ENCODE measurements around the gene AADACL4. TPM values are rescaled to one million over a fixed set of nuclear protein-coding genes. Genes with fewer than 3 reads are reported as not detected.

Gene AADACL4
- total RNA-seq, 1 donor from 2014 or later, result not detected

DNA sequence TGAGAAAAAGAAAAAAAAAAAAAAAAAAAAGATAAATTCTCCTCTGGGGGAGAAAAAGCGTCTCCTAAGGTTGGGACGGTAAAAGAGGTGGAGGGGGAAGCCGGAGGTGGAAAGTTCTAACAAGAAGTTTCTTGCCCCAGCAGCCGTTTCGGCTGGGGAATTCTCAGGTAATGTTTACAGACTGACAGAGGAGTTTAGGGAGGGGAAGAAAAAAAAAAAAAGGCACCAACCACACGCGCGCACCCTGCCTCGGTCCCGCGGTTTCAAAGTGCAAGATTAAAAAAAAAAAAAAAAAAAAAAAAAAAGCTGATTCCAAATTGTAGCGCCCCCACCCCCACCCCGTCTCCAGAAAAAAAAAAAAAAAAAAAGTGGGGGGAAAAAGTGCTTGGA lies 26.4 kb upstream of the AADACL4 start:
- peaks cover 3% of the 10 kb centered on the region for H3K27me3 ChIP-seq (ENCODE audit: insufficient read depth, low read length)
- peaks cover 27% of the 10 kb centered on the region for H3K4me1 Mint-ChIP-seq (ENCODE audit: low read depth, unreplicated experiment)
- DNase-seq (ENCODE audit: low read depth) (no peak), FAIRE-seq (no peak)
- H3K27ac ChIP-seq (ENCODE audit: low read depth, low read length), result peak overlapping the region; percentile 68
- H2AFZ ChIP-seq (ENCODE audit: low read depth, low read length), result no peak overlapping the region
- H3K4me3 ChIP-seq (ENCODE audit: insufficient read depth, low read depth, low read length), result peak overlapping the region; percentile 74
- no peaks in the 10 kb centered on the region for H3K9me3 Mint-ChIP-seq (ENCODE audit: unreplicated experiment)
- peaks cover 48% of the 10 kb centered on the region for H3K79me2 ChIP-seq (ENCODE audit: insufficient read depth, low read length)
- H3K4me3 Mint-ChIP-seq (ENCODE audit: unreplicated experiment), result peak overlapping the region; percentile 95
- peaks cover 39% of the 10 kb centered on the region for H3K4me1 ChIP-seq (ENCODE audit: insufficient read depth, low read length)
- peaks cover 18% of the 10 kb centered on the region for H3K27me3 Mint-ChIP-seq (ENCODE audit: low read depth, unreplicated experiment)
- H3K36me3 Mint-ChIP-seq (ENCODE audit: low read depth, unreplicated experiment), result no peaks in the 10 kb centered on the region
- TF ChIP-seq, protein P1, sequence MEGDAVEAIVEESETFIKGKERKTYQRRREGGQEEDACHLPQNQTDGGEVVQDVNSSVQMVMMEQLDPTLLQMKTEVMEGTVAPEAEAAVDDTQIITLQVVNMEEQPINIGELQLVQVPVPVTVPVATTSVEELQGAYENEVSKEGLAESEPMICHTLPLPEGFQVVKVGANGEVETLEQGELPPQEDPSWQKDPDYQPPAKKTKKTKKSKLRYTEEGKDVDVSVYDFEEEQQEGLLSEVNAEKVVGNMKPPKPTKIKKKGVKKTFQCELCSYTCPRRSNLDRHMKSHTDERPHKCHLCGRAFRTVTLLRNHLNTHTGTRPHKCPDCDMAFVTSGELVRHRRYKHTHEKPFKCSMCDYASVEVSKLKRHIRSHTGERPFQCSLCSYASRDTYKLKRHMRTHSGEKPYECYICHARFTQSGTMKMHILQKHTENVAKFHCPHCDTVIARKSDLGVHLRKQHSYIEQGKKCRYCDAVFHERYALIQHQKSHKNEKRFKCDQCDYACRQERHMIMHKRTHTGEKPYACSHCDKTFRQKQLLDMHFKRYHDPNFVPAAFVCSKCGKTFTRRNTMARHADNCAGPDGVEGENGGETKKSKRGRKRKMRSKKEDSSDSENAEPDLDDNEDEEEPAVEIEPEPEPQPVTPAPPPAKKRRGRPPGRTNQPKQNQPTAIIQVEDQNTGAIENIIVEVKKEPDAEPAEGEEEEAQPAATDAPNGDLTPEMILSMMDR (IDR thresholded peaks at IDR 0.05; ENCODE audit: insufficient read depth, low read depth, low read length), result no peak
- TF ChIP-seq EZH2 (IDR thresholded peaks at IDR 0.05; ENCODE audit: insufficient read depth, low read length), result no peak
- H3K9me3 ChIP-seq (ENCODE audit: insufficient read depth, low read depth, low read length), result no peaks in the 10 kb centered on the region
- peak overlapping the region; percentile 87 for H3K9ac ChIP-seq (ENCODE audit: low read length)
- H3K4me2 ChIP-seq (ENCODE audit: low read length), result peak overlapping the region; percentile 95
- peaks cover 27% of the 10 kb centered on the region for H4K20me1 ChIP-seq (ENCODE audit: insufficient read depth, low read length)
- no peak overlapping the region for H3K27ac Mint-ChIP-seq (ENCODE audit: unreplicated experiment)
- H3K36me3 ChIP-seq (ENCODE audit: insufficient read depth, low read length), result no peaks in the 10 kb centered on the region

DNA sequence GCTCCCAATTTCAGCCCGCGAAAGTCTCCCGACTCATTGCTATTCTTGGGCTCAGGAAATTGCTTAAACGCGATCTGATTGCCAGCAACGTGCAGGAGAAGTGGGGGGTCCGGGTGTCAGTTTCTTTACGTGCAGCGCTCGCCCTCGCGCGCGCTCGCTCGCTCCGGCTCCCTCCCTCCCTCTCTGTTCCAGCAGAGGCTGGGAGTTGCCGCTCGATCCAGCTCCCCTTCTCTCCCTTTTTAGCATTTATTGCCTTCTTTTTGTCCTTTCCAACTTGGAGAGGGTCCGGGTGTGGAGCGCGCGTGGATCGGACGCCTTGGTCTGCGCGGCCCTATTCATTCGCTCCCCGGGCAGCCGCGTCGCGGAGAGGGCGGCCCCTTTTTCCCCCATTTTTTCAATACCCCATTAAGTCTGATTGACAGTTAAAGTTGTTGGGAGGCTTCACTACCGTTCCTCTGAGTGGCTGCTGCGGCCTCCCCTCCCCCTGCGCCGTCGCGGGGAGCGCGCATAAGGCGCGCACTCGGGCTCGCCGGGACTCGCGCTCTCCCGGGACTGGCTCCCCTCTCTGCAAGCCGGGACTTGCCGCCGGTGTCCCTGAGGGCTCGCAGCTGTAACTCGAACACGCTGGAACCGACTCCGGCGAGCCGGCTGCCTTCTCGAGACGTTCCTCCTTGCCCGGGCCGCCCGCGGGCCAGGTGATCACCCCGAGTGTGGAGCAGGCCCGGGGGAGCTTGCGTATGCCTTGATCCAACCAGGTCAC lies 25.8 kb upstream of the AADACL4 start, which contains the start of gene DHRS3:
Gene DHRS3 (minus strand): TSS at position 310 of the 760 bp plus-strand sequence. CDS start 862 bp downstream, outside the sequence.
- H3K9me3 Mint-ChIP-seq (ENCODE audit: unreplicated experiment), result no peaks in the 10 kb centered on the region
- Histone ChIP-seq H3K36me3 (ENCODE audit: insufficient read depth, low read length) (no peaks in the 10 kb centered on the region), H3K9me3 (ENCODE audit: insufficient read depth, low read depth, low read length) (no peaks in the 10 kb centered on the region), H3K4me1 (ENCODE audit: insufficient read depth, low read length) (peaks cover 39% of the 10 kb centered on the region), H3K27me3 (ENCODE audit: insufficient read depth, low read length) (peaks cover 5% of the 10 kb centered on the region), H4K20me1 (ENCODE audit: insufficient read depth, low read length) (peaks cover 23% of the 10 kb centered on the region), H3K27ac (ENCODE audit: low read depth, low read length) (peak within 1 kb of the TSS; percentile 68), H3K4me2 (ENCODE audit: low read length) (peak within 1 kb of the TSS; percentile 95), H3K79me2 (ENCODE audit: insufficient read depth, low read length) (peaks cover 44% of the 10 kb centered on the region), H3K9ac (ENCODE audit: low read length) (peak within 1 kb of the TSS; percentile 87), H2AFZ (ENCODE audit: low read depth, low read length) (peak within 1 kb of the TSS; percentile 67), H3K4me3 (ENCODE audit: insufficient read depth, low read depth, low read length) (peak within 1 kb of the TSS; percentile 74)
- H3K4me1 Mint-ChIP-seq (ENCODE audit: low read depth, unreplicated experiment), result peaks cover 27% of the 10 kb centered on the region
- FAIRE-seq, result no peak
- no peak for TF ChIP-seq EZH2 (IDR thresholded peaks at IDR 0.05; ENCODE audit: insufficient read depth, low read length)
- TF ChIP-seq, protein P1 (IDR thresholded peaks at IDR 0.05; ENCODE audit: insufficient read depth, low read depth, low read length), result no peak
- no peaks in the 10 kb centered on the region for H3K36me3 Mint-ChIP-seq (ENCODE audit: low read depth, unreplicated experiment)
- peak; percentile 76 for DNase-seq (ENCODE audit: low read depth)
- H3K4me3 Mint-ChIP-seq (ENCODE audit: unreplicated experiment), result peak within 1 kb of the TSS; percentile 95
- peak within 1 kb of the TSS; percentile 87 for H3K27ac Mint-ChIP-seq (ENCODE audit: unreplicated experiment)
- peaks cover 23% of the 10 kb centered on the region for H3K27me3 Mint-ChIP-seq (ENCODE audit: low read depth, unreplicated experiment)

DNA sequence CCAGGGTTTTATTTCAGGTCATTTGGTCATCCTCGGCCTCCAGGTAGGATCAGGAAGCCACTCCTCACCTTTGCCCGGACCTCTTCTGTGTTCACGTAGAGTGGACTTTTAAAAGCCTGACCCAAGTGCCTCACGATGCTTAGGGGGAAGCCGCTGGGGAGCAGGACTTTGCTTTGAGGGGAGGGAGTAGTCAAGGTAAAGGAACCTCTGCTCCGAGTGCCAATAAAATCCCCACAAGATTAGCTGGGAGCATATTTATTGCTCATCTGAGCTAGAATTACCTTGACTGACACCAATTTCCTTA lies 25.3 kb upstream of the AADACL4 start:
- peak overlapping the region; percentile 68 for H3K27ac ChIP-seq (ENCODE audit: low read depth, low read length)
- H3K9ac ChIP-seq (ENCODE audit: low read length), result peak overlapping the region; percentile 87
- H3K9me3 ChIP-seq (ENCODE audit: insufficient read depth, low read depth, low read length), result no peaks in the 10 kb centered on the region
- FAIRE-seq (no peak), DNase-seq (ENCODE audit: low read depth) (no peak)
- Mint-ChIP-seq H3K36me3 (ENCODE audit: low read depth, unreplicated experiment) (no peaks in the 10 kb centered on the region), H3K27ac (ENCODE audit: unreplicated experiment) (peak overlapping the region; percentile 87), H3K4me1 (ENCODE audit: low read depth, unreplicated experiment) (peaks cover 27% of the 10 kb centered on the region), H3K9me3 (ENCODE audit: unreplicated experiment) (no peaks in the 10 kb centered on the region), H3K27me3 (ENCODE audit: low read depth, unreplicated experiment) (peaks cover 25% of the 10 kb centered on the region), H3K4me3 (ENCODE audit: unreplicated experiment) (peak overlapping the region; percentile 95)
- H4K20me1 ChIP-seq (ENCODE audit: insufficient read depth, low read length), result peaks cover 17% of the 10 kb centered on the region
- peak overlapping the region; percentile 95 for H3K4me2 ChIP-seq (ENCODE audit: low read length)
- peak overlapping the region; percentile 74 for H3K4me3 ChIP-seq (ENCODE audit: insufficient read depth, low read depth, low read length)
- peaks cover 5% of the 10 kb centered on the region for H3K27me3 ChIP-seq (ENCODE audit: insufficient read depth, low read length)
- peaks cover 36% of the 10 kb centered on the region for H3K4me1 ChIP-seq (ENCODE audit: insufficient read depth, low read length)
- peaks cover 39% of the 10 kb centered on the region for H3K79me2 ChIP-seq (ENCODE audit: insufficient read depth, low read length)
- TF ChIP-seq, protein P1 (IDR thresholded peaks at IDR 0.05; ENCODE audit: insufficient read depth, low read depth, low read length), result no peak
- TF ChIP-seq EZH2 (IDR thresholded peaks at IDR 0.05; ENCODE audit: insufficient read depth, low read length), result no peak
- peak overlapping the region; percentile 67 for H2AFZ ChIP-seq (ENCODE audit: low read depth, low read length)
- H3K36me3 ChIP-seq (ENCODE audit: insufficient read depth, low read length), result no peaks in the 10 kb centered on the region
